ENCODE data around the gene MRPL44. TPM values are rescaled to one million over a fixed set of nuclear protein-coding genes. Genes with fewer than 3 reads are reported as not detected.
A peak's percentile ranks its signal among the peaks of the same experiment; 100 is the strongest.

Gene MRPL44
- total and polyA plus RNA-seq, 2 of the 13 experiments (the other 11 are each of a cell fraction or from before 2014, with no cell fraction given): 38.4 to 78.0 TPM

DNA sequence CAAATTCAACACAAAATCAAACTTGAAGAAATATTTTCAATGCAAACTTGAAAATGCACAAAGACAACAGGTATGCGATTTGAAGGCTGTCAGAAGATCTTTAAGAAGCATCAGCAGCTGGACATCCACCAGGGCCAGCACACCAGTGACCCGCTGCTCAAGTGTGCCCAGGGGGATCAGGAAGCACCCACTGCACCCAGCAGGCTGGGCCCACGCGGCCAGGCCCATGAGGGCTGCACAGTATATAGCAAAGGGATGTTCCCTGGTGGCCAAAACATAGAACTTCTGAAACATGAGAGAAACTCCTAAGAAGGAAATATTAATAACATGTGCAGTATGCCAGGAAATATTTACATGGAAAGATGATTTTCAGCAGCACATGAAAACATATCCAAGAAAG is 37.2 kb upstream of the MRPL44 start:
- no peak overlapping the region for H3K4me2 ChIP-seq (ENCODE audit: low read depth, low read length)
- H3K4me1 ChIP-seq (ENCODE audit: insufficient read depth, low read length): peaks cover 33% of the 10 kb centered on the region
- 89% methylated on average over 4 of the region's 4 CpGs for WGBS (ENCODE audit: low lambda C conversion rate)
- H4K20me1 ChIP-seq (ENCODE audit: insufficient read depth, low read length): 0 out of 2 replicates have a peak, but pooled peaks cover 3% of the 10 kb centered on the region
- intact Hi-C loops (cut with micrococcal nuclease; ENCODE audit: unreplicated experiment) (no loop called here), in situ Hi-C loops (cut with HindIII; ENCODE audit: extremely low pct_ligation_motif_present, low pct_unique_long_range_greater_than_20kb) (no loop called here)
- no peak overlapping the region for H3K27ac ChIP-seq (ENCODE audit: extremely low read length, insufficient read depth, low read length)
- FAIRE-seq (no peak), DNase-seq (ENCODE audit: low spot score) (no peak), ATAC-seq (peak; percentile 82)
- BruUV-seq (replicated peaks): no TSS peak
- ChIA-PET POLR2A (no interaction called here), CTCF (ENCODE audit: low intra/inter-chr PET ratio, low total read pairs) (no interaction called here)
- peaks cover 64% of the 10 kb centered on the region for H3K79me2 ChIP-seq (ENCODE audit: insufficient read depth, low read length)
- TF ChIP-seq, protein P1, sequence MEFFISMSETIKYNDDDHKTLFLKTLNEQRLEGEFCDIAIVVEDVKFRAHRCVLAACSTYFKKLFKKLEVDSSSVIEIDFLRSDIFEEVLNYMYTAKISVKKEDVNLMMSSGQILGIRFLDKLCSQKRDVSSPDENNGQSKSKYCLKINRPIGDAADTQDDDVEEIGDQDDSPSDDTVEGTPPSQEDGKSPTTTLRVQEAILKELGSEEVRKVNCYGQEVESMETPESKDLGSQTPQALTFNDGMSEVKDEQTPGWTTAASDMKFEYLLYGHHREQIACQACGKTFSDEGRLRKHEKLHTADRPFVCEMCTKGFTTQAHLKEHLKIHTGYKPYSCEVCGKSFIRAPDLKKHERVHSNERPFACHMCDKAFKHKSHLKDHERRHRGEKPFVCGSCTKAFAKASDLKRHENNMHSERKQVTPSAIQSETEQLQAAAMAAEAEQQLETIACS (CRISPR knock-in tag; IDR thresholded peaks at IDR 0.05): 0 out of 2 replicates have a peak, but pooled peaks have one; percentile 21
- TF ChIP-seq, protein P2, sequence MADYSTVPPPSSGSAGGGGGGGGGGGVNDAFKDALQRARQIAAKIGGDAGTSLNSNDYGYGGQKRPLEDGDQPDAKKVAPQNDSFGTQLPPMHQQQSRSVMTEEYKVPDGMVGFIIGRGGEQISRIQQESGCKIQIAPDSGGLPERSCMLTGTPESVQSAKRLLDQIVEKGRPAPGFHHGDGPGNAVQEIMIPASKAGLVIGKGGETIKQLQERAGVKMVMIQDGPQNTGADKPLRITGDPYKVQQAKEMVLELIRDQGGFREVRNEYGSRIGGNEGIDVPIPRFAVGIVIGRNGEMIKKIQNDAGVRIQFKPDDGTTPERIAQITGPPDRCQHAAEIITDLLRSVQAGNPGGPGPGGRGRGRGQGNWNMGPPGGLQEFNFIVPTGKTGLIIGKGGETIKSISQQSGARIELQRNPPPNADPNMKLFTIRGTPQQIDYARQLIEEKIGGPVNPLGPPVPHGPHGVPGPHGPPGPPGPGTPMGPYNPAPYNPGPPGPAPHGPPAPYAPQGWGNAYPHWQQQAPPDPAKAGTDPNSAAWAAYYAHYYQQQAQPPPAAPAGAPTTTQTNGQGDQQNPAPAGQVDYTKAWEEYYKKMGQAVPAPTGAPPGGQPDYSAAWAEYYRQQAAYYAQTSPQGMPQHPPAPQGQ (CRISPR knock-in tag; IDR thresholded peaks at IDR 0.05; ENCODE audit: borderline replicate concordance): no peak
- TF ChIP-seq, protein P3, sequence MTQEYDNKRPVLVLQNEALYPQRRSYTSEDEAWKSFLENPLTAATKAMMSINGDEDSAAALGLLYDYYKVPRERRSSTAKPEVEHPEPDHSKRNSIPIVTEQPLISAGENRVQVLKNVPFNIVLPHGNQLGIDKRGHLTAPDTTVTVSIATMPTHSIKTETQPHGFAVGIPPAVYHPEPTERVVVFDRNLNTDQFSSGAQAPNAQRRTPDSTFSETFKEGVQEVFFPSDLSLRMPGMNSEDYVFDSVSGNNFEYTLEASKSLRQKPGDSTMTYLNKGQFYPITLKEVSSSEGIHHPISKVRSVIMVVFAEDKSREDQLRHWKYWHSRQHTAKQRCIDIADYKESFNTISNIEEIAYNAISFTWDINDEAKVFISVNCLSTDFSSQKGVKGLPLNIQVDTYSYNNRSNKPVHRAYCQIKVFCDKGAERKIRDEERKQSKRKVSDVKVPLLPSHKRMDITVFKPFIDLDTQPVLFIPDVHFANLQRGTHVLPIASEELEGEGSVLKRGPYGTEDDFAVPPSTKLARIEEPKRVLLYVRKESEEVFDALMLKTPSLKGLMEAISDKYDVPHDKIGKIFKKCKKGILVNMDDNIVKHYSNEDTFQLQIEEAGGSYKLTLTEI (CRISPR knock-in tag; conservative IDR thresholded peaks at IDR 0.05): no peak
- no peak overlapping the region for H3K9ac ChIP-seq (ENCODE audit: insufficient read depth, low read depth, low read length)
- H2AFZ ChIP-seq (ENCODE audit: low read length): no peak overlapping the region
- no peak overlapping the region for H3K4me3 ChIP-seq (replicated peaks in 1 of 3; ENCODE audit: insufficient read depth in 1 of 3, low read depth in 2 of 3, low read length in 3 of 3)
- peaks cover 8 to 15% of the 10 kb centered on the region in 2 experiments; a peak in 4 of 5 replicates for H3K36me3 ChIP-seq (replicated peaks in 1 of 2; ENCODE audit: control insufficient read depth in 1 of 2, insufficient read depth in 2 of 2, low read length in 2 of 2)
- H3K27me3 ChIP-seq (ENCODE audit: control insufficient read depth in 1 of 2, insufficient read depth in 2 of 2, low read length in 2 of 2): no peaks in the 10 kb centered on the region
- no peaks in the 10 kb centered on the region for H3K9me3 ChIP-seq (ENCODE audit: low read length)

Measured in HepG2 (cell line).